Pancreas (tissue), 10 donors: ENCODE results near the gene KMT2D. TPM values are rescaled to one million over a fixed set of nuclear protein-coding genes. Genes with fewer than 3 reads are reported as not detected.

Source experiments
- ATAC-seq, 4 donors: fragments of 200-7000 bp; cut with Tn5 transposase; one replicate each; pipeline versions ENCODE4 v1.8.0 to v1.9.1; 2020; ENCODE audit warnings: mild to moderate bottlenecking in 4 of 4, moderate library complexity in 4 of 4
- DNase-seq, 6 donors: peaks; one replicate each; pipeline ENCODE4 v3.0.0-alpha.2; 2020
- FAIRE-seq: peaks from 2 replicates; lab custom pipeline; 2012; peaks lifted over from hg19 to GRCh38; lab: Jason Lieb, UNC
- H3K27ac ChIP-seq, 4 donors: fragments of 200-600 bp; sonication (generic); 1 replicate in 3 of 4; 2 replicates in 1 of 4; pipeline versions ENCODE4 v1.5.0 to v1.8.0; 2020
- H3K27me3 ChIP-seq, 4 donors: fragments of 200-600 bp; one replicate each; pipeline ENCODE4 v1.8.0; 2021
- H3K36me3 ChIP-seq, 3 donors: fragments of 200-600 bp; sonication (generic) in 1 of 3; one replicate each; pipeline versions ENCODE4 v1.5.0 to v1.8.0; 2020 to 2021
- H3K4me1 ChIP-seq, 3 donors: fragments of 200-600 bp; one replicate each; pipeline ENCODE4 v1.8.0; 2021
- H3K4me3 ChIP-seq, 4 donors: fragments of 200-600 bp; sonication (generic) in 2 of 4; one replicate each; pipeline versions ENCODE4 v1.5.0 to v1.8.0; 2020 to 2021
- H3K9me3 ChIP-seq, 4 donors: fragments of 200-600 bp; one replicate each; pipeline ENCODE4 v1.8.0; 2021
- CTCF ChIP-seq, 4 donors: fragments of 200-600 bp; sonication (generic) in 3 of 4; IDR thresholded peaks; one replicate each; pipeline versions ENCODE4 v1.5.0 to v1.8.0; 2021; ENCODE audit warnings: antibody characterized with exemption in 4 of 4
- WGBS, 2 donors: extraction: QIAGEN DNeasy Blood & Tissue Kit; methylation state at CpG; one replicate each; pipeline ENCODE4 v1.1.7; 2013; 5-methylcytosine and 5-hydroxymethylcytosine counted together
- intact Hi-C, 3 donors: fragments of 100-400 bp; cut with DNase I; formaldehyde crosslinking; loops; one replicate each; pipeline versions ENCODE4 v1.11.1 to v1.14.2; 2022
- polyA plus RNA-seq, 2 donors: library from polyadenylated mRNA; stranded (reverse); fragments of 200-250 nt; gene quantifications; one replicate each; pipeline ENCODE4 v1.2.3, GENCODE V29; 2013
- total RNA-seq, 6 donors: library from RNA; stranded (reverse); fragmentation: NEBNext Ultra II Directional in 4 of 6; extraction: Animal tissue kit (Norgen Biotek cat#: 25700) in 4 of 6; gene quantifications; one replicate each; pipeline versions ENCODE4 v1.2.1 to v1.2.4, GENCODE V29; 2021 to 2023
- donor health status: healthy with polysubstance abuse.
- donor health status: DM: no; HTN: no; CAD: no; lungs with moderate emphysema.
- donor health status: DM: no; HTN: no; CAD: no.
- donor health status: control.
- donor health status: control.
- donor health status: Bipolar disorder and iron deficiency.
- donor health status: DM: yes; HTN: yes; CAD: no.
- donor health status: DM: no; HTN: no; CAD: no.
- donor health status: DM: no; HTN: no; CAD: no.
- donor health status: DM: yes; HTN: yes; CAD: no.

The KMT2D gene
- total and polyA plus RNA-seq, 8 donors, result 20.0 to 79.3 (median 39.5) TPM

- H3K27ac ChIP-seq, result no peak overlapping the region
- WGBS, 2 donors, result 90 to 96% methylated on average over 12 of the region's 12 CpGs
- no peak for DNase-seq
- no peak for ATAC-seq
- intact Hi-C loops, result no loop called here
- no peaks in the 10 kb centered on the region for H3K4me1 ChIP-seq
- FAIRE-seq, result no peak
- H3K9me3 ChIP-seq, result no peaks in the 10 kb centered on the region
- peaks cover 20 to 95% (median 77%) of the 10 kb centered on the region in 3 donors for H3K36me3 ChIP-seq
- H3K27me3 ChIP-seq, result no peaks in the 10 kb centered on the region
- TF ChIP-seq CTCF (IDR thresholded peaks at IDR 0.05), result no peak
- no peak overlapping the region for H3K4me3 ChIP-seq
Observed at GRCh38 chr12:49046129-49046895, 14.3 kb downstream of the KMT2D start.

DNA sequence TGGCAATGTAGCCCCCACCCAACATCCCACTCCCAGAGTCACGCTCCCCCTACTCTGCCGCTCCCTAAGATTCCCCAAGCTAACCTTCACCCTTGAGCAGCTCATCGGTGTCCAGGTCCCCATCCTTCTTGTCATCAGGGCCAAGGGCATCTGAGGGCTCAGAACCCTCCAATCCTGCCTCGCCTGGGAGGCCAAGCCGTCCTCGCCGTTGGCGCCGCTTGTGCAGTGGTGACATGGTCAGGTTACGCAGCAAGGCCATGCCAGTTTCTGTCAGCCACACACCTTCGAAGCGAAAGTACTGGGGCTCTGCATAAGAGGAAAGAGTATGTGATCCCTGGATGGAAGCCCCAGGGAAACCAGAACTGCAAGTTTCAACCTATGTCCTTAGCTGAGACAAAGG, 15.9 kb downstream of the KMT2D start:
- Histone ChIP-seq H3K4me3 (no peak overlapping the region), H3K4me1 (no peaks in the 10 kb centered on the region), H3K27me3 (no peaks in the 10 kb centered on the region), H3K27ac (no peak overlapping the region), H3K9me3 (no peaks in the 10 kb centered on the region), H3K36me3 (peaks cover 14 to 85% (median 75%) of the 10 kb centered on the region in 3 donors)
- intact Hi-C loops, result no loop called here
- no peak for TF ChIP-seq CTCF (IDR thresholded peaks at IDR 0.05)
- DNase-seq (no peak), ATAC-seq (no peak), FAIRE-seq (no peak)
- WGBS, 2 donors, result 94 to 97% methylated on average over 12 of the region's 12 CpGs

- Histone ChIP-seq H3K4me1 (no peaks in the 10 kb centered on the region), H3K9me3 (no peaks in the 10 kb centered on the region), H3K27ac (no peak overlapping the region), H3K27me3 (no peaks in the 10 kb centered on the region), H3K36me3 (peaks cover 18 to 88% (median 73%) of the 10 kb centered on the region in 3 donors), H3K4me3 (no peak overlapping the region)
- 63 to 64% methylated on average over 11 of the region's 11 CpGs for WGBS, 2 donors
- intact Hi-C loops, result no loop called here
- TF ChIP-seq CTCF (IDR thresholded peaks at IDR 0.05), result peak in 3 of 4 donors; percentile 34 to 56 (median 46)
- peak in 3 of 6 donors; percentile 53 to 87 (median 68) for DNase-seq
- ATAC-seq, result peak in 3 of 4 donors; percentile 56 to 71 (median 62)
- no peak for FAIRE-seq
Observed at GRCh38 chr12:49043856-49044258, 16.7 kb downstream of the KMT2D start.

DNA sequence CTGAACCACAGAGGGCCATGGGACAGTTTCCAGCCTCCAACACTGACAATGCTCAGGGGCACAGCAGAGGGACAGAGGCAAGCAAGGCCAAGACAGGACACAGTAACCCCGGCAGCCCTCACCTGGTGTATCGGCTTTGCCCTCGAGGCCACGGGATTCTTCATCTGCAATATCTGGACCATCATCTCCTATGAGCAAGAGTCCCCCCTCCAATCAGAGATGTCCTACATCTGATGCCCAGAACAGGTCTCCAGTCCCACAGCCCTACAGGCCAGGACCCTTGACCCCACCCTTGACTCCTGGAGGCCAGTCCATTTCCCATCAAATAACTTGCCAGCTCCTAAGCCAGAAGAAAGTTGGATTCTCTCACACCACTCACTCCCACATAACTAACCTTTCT, 17.4 kb downstream of the KMT2D start:
- no peak for TF ChIP-seq CTCF (IDR thresholded peaks at IDR 0.05)
- 95 to 96% methylated on average over 3 to 4 of the region's 4 CpGs for WGBS, 2 donors
- intact Hi-C loops, result no loop called here
- no peaks in the 10 kb centered on the region for H3K9me3 ChIP-seq
- H3K27ac ChIP-seq, result no peak overlapping the region
- DNase-seq, result no peak
- H3K4me1 ChIP-seq, result no peaks in the 10 kb centered on the region
- no peak for ATAC-seq
- peaks cover 16 to 86% (median 67%) of the 10 kb centered on the region in 3 donors for H3K36me3 ChIP-seq
- no peak for FAIRE-seq
- H3K27me3 ChIP-seq, result no peaks in the 10 kb centered on the region
- H3K4me3 ChIP-seq, result no peak overlapping the region

DNA sequence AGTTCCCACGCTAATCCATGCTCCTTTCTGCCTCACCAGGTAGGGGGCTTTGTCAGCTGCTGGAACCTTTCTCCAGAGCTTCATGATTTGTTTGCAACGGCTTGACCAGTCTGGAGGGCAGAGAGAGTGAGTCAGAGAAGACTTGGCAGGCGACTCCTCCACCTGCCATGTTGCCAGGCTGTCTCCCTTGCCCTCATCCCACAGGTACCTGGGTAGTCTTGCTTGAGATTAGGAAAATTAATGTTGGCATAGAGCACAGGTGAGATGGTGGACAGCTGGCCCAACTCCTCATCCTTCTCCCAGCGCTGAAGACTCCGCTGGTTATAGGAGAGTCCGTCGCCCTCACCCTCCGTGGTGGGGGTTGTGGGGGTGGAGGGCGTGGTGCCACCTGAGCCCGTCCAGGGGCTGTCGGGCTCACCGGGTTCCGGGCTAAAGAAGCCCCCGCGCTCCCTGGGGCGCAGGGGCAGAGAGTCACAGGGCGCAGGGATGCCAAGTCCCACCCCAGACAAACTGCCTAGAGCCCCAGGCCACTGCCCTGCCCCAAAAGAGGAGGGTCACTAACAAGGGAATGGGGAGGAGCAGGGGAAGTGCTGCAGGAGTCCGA, 18.6 kb downstream of the KMT2D start:
- WGBS, 2 donors, result 88 to 91% methylated on average over 18 of the region's 18 CpGs
- DNase-seq, result no peak
- ATAC-seq, result no peak
- Histone ChIP-seq H3K36me3 (peaks cover 21 to 88% (median 59%) of the 10 kb centered on the region in 3 donors), H3K27me3 (no peaks in the 10 kb centered on the region), H3K4me3 (no peak overlapping the region), H3K9me3 (no peaks in the 10 kb centered on the region), H3K27ac (no peak overlapping the region), H3K4me1 (no peaks in the 10 kb centered on the region)
- no peak for TF ChIP-seq CTCF (IDR thresholded peaks at IDR 0.05)
- intact Hi-C loops, result no loop called here
- no peak for FAIRE-seq
